ENCODE data around the gene CASK.

The CASK gene

DNA sequence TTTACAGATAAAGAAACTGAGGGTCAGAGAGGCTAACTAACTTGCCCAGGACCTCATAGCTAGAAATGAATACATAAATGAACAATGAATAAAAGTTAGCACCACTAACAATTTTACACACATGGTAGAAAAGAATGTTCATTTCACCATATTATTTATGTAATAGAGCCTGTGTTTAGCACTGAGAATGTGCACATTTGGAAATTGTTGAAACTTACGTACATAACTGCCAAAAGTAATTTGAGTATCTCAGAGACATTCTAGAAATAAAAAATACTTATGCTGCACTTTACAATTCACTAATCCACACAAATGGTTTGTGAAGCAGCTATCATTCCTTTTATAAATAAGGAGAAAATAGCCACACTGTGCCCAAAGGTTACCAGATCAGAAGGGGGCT, 9.9 kb downstream of the CASK start:
- no peak for DNase-seq (ENCODE audit: low read depth in 1 of 2, low spot score in 1 of 2)

DNA sequence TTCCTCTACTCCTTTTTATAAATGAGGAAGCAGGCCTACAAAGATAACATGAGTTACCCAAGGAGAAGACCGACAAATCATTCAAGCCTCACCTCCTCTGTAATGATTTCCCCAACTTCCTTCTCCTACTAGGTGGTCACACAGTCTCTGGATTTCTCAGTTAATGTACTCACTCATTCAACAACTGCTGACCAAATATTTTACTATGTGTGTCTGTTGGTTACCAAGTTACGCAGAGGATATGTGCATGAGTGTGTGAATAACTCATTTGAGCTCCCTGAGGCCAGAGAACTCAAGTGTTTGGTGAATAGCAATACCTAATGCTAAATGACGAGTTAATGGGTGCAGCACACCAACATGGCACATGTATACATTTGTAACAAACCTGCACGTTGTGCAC, 10.4 kb downstream of the CASK start:
- no peak for DNase-seq (ENCODE audit: low read depth in 1 of 2, low spot score in 1 of 2)

DNA sequence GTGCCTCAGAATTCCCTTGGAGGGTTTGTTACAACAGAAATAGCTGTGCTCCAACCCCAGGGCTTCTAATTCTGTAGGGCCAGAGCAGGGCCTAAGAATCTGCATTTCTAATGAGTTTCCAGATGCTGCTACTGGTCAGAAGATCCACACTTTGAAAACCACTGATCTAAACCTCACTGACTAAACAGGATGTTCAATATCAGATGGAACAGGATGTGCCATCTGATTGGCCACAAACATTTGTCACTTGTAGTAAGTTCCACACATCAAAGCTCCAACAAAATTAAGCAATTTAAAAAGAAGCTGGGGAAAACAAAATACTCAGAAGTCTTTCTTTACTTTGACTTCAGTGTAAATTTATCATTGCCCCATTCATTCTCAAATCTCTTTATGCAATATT, 14.3 kb downstream of the CASK start:
- no peak for DNase-seq (ENCODE audit: low read depth in 1 of 2, low spot score in 1 of 2)

DNA sequence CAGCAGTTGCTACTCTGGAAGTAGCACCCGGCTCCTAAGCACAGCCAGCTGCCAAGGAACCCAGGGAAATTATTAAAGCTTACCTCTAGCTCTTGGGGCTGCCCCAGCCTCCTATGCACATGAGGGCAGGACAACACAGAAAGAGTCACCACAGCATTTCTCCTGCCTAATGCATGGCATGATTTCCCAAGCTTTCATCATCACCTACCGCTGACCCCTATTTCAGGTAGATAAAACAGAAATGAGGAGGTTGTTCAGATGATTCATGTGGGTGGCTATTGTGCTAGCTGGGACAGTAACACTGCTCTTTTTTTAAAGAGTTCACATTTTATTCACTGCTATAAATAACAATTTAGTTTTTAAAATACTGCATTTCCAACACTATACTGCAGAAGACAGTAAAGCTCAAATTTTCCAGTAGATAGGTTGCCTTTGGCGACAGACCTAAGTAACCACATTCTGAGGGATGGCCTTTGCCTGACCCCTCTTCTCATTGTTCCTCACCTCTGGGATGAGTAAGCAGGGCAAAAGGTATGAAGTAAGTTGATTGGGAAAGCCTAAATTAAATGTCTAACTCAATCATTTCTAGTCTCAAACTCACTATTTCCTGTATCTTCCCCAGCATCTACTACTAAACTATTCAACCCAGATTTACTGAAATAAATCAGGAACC, 16.7 kb downstream of the CASK start:
- no peak for DNase-seq (ENCODE audit: low read depth in 1 of 2, low spot score in 1 of 2)

DNA sequence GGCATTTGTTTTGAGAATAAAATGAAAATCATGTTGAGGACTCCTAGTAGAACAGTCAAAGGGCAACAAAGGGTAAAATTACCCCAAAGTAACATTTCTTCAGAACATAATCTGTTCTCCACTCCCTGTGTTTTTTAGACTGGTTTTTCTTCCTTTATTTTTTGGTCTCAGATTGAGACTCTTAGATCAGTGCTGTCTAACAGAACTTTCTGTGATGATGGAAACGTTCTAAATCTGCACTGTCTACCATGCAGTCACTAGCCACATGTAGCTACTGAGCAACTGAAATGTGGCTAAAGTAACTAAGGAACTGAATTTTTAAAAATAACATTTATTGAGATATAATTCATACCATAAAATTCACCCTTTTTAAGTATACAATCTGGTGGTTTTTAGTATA, 19.8 kb downstream of the CASK start:
- no peak for DNase-seq (ENCODE audit: low read depth in 1 of 2, low spot score in 1 of 2)

DNA sequence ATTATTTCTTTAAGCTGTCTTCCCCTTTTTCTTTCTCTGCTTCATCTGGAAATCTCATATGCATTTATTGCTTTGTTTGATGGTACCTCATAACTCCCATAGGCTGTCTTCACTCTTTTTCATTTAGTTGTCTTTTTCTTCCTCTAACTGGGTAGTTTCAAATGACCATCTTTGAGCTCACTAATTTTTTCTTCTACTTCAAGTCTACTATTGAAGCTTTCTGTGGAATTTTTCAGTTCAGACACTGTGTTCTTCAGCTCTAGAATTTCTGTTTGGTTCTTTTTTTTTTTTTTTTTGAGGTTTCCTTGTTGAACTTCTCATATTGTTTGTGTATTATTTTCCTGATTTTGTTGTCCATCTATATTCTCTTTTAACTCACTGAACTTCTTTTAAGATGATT, 23.0 kb downstream of the CASK start:
- DNase-seq (ENCODE audit: low read depth in 1 of 2, low spot score in 1 of 2) = no peak

DNA sequence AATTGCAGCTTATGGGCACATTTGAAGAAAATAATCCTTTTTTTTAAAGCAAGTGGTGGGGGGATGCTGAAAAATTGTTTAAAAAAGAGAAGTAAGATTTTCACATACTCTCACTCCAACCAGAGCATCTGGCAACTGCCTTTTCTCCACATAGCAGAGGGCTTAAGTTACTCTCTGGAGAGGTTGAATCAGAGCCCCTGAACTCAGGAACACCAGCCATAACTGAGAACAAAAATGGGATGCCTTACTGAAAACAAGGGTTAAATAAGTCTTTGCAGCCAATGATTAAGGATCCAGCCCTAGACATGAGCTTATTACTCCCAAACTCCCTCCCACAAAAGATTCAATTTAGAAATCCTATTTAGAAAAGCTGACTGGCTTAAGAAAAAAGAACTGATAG, 27.5 kb downstream of the CASK start:
- no peak for DNase-seq (ENCODE audit: low read depth in 1 of 2, low spot score in 1 of 2)

DNA sequence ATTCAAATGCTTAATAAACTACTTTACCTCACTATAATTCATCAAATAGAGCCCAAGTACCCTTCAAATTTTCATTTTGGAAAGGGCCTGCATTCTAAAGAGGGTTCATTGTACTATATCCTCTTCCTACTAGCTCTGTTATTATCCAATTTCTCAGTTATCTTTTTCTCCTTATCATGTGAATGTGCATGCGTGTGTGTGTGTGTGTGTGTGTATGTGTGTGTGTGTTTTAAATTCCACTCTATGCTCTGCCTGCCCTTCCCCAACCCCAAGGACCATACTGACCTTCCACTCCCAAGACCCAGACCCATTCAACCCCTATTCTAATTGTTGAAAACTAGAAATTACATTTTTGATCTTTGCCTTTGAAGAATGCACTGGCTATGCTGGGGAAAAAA, 33.3 kb downstream of the CASK start:
- DNase-seq (ENCODE audit: low read depth in 1 of 2, low spot score in 1 of 2) = no peak

DNA sequence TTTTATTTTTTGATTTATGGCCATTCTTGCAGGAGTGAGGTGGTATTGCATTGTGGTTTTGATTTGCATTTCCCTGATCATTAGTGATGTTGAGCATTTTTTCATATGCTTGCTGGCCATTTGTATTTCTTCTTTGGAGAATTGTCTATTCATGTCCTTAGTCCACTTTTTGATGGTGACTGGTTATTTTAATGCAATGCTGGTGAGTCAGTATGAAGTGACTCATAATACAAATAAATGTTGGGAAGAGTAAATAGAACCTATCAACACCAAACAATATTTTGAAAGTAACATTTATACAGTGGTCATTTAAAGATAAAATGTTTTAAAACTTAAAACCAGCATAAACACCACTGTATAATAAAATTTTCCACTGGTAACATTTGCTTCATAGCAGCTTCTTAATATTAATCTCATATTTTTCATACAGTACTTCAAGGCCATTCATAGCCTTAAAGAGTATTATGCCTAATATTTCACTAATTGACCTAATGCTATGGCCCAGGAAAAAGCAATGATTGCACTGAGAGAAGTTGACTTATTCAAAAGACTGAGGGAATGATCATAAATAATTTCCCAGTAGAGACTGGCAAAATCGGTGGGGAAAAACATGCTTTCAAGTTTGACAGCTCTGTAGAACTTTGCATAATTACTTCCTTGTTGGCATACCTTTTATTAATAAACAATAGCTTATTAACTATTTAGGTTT, 33.9 kb downstream of the CASK start:
- no peak for DNase-seq (ENCODE audit: low read depth in 1 of 2, low spot score in 1 of 2)

DNA sequence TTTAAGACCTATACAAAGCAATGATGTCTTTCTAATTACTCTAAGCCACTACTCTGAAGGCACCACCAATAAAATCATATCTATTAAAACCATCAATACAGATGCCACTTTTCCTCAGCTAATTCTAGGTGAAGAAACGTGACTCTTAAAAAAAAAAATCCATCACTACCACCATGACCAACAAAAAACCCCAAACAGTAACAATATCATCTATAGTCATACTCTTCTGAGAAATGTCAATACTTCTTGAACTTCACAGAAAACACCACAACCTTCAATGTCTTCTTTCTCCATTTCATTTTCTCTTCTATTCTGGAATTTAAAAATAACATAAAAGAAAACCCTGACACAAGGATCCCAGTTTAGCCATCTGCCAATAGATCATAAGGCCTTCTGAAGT, 35.7 kb downstream of the CASK start:
- no peak for DNase-seq (ENCODE audit: low read depth in 1 of 2, low spot score in 1 of 2)

DNA sequence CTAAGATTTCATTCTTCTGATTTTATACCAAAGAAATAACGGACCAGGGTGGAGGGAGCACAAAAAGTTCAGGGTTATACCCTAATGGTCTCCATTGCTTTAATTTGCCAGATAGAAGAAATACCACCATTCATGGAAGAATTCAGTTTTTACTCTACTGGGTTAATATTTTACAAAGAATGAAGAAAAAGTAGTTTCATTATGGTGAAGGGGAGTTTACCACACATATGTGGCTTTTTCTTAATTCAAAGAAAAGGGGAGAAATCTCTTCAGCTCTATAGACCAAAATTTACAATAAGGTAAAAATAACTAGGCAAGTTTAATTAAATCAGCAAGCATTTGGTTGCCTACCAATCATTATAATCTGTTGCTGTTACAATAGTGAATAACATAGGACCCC, 37.6 kb downstream of the CASK start:
- no peak for DNase-seq (ENCODE audit: low read depth in 1 of 2, low spot score in 1 of 2)

DNA sequence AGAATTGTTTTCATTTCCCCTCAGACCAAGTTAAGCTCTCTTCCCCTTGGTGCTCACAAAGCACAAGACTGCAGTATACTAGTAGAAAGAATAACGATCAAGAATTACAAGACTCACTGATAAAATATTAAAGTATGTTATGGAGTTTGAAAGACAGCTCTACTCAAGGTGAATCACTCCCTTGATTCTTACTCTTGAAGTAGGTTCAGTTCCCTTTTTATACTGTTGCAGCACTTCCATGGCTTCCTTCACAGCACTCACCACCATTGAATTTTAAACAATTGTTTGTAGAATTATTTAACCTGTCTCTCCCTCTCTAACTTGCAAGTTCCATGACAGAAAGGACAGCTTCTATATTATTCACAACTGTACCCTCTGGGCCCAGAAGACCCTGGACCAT, 42.2 kb downstream of the CASK start:
- no peak for DNase-seq (ENCODE audit: low read depth in 1 of 2, low spot score in 1 of 2)

DNA sequence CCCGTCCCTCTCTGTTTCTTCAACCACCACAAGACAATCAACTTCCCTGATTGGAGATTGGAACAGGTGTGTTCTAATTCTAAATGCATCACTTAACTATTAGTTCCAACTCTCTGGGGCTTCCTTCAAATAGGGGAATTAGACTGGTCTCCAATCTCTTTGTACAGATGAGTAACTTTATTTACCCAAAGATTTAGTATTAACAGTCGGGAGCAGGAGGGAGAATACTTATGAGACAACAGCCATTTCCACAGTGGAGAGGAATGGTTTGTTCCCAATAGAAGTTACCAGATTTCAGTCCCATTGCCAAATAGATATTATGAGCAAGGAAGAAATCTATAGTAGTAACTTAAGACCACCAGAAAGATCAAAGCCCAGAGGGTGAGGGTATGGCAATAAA, 46.2 kb downstream of the CASK start:
- no peak for DNase-seq (ENCODE audit: low read depth in 1 of 2, low spot score in 1 of 2)

DNA sequence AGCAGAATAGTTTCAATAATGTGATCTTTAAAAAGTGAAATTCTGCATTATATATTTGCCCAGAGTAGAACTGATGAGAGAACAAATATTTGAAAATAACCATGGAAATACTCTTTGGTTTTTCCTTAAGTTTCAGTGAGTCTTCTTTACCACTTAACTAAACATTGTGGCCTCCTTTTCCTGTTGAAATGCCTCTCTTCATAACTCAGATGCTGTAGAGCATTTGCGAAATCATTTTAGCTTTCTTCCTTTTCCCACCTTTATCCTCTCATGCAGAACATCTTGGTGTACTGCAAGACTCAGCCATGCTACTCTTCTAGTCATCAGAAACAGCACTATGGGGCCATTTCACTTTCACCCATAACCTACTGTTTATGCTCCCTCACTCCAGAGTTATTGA, 48.2 kb downstream of the CASK start:
- no peak for DNase-seq (ENCODE audit: low read depth in 1 of 2, low spot score in 1 of 2)

DNA sequence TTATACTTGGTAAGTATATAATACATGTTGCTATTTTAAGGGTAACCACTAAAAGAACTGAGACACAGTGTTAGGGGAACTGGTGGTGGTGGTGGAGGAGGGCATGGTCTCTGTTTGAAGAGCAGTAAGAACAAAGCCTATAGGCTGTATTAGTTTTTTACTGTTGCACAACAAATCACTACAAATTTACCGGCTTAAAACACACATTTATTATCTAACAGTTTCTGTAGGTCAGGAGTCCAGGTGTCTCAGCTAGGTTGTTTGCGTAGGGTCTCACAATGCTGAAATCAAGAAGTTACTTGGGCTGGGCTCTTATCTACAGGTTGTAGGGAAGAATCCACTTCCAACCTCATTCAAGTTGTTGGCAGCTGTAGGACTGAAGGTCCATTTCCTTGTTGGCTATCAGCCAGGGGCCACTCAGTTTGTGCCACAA, 52.6 kb downstream of the CASK start:
- DNase-seq (ENCODE audit: low read depth in 1 of 2, low spot score in 1 of 2) = no peak

DNA sequence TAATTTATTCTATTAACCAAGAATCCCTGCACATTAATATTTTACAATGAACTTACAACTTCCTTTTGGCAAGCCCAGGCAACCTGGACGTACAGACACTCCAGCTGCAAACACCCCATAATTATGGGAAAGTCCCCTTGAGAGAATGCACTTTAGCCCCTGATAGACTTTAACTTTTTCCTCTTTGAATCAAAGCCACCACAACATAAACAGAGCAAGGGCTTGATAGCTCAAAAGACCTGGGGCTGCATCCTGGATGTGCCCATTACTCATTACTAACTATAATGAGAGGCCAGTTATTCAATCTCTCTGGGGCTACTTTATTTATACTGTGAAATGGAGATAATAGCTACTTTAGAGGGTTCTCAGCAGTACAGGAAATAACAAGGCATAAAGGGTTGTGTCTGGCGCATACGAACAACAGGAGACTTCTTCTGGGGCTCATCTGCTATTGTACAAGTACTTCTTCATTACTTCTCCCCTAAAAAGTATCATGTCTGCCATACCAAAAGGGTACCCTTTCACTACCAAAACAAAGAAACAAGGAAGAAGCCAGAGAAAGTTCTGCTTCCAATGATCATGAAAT, 54.9 kb downstream of the CASK start:
- no peak for DNase-seq (ENCODE audit: low read depth in 1 of 2, low spot score in 1 of 2)

DNA sequence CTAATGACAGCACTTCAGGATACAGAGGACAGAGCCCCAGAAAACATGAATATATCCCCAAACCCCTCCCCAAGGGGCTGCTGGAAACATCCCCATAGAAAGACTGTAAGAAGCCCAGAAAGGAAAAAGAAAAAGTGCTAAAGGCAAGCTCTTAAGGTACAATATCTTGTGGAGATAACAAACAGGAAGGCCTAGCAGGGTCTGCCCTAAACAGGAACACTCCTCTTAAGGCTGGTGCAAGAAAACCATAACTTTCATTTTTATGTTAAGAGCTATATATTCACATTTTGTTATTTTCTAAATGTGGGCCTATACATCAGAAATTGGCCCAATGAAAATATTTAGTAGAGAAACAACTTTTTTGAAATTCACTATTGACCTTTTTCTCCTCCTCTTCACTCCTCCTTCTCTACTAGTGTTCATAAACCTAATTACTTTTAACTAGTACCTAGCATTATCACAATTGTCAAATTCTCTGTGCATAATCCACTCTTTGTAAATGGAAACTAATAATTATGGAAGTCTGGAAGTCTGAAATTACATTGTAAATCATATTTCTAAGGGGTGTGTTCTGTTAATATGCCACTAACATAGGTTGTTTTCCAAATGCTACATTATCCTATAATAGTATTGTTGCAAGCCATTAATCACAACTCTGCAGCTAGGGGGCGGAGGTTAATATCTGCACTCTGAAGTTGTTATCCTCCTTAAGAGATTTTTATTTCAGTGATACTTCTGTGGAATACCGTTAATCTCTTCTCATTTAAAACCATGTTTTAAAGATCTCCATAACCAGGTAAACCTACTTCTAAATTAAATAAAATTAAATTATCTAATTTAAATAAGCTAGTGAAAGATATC, 59.8 kb downstream of the CASK start:
- no peak for DNase-seq (ENCODE audit: low read depth in 1 of 2, low spot score in 1 of 2)

DNA sequence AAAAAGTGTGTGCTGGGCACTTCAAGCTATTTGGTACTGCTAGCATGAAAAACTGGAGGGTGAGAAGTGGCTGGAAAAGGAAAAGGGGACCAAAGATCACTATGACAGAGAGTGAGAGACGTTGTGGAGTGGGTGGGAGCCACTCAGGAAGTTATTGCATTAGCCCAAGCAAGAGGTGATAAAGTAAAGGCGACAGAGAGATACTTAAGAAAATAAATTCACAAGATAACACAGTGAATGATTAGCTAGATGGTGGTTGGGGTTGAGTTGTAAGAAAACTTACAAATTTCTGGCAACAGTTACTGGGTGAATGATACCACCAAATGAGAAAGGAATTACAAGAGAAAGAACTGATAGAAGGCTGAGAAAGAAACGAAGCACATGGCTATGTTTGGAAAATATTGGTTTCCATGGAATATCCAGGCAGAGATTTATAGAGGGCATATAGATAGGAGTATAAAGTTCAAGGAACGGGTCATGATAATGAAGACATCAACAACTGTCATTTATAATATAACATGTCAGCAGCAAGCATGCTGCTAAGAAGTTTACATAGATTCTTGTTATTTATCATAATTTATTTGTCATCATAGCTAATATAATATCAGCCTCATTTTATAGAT, 60.7 kb downstream of the CASK start:
- DNase-seq (ENCODE audit: low read depth in 1 of 2, low spot score in 1 of 2) = no peak

DNA sequence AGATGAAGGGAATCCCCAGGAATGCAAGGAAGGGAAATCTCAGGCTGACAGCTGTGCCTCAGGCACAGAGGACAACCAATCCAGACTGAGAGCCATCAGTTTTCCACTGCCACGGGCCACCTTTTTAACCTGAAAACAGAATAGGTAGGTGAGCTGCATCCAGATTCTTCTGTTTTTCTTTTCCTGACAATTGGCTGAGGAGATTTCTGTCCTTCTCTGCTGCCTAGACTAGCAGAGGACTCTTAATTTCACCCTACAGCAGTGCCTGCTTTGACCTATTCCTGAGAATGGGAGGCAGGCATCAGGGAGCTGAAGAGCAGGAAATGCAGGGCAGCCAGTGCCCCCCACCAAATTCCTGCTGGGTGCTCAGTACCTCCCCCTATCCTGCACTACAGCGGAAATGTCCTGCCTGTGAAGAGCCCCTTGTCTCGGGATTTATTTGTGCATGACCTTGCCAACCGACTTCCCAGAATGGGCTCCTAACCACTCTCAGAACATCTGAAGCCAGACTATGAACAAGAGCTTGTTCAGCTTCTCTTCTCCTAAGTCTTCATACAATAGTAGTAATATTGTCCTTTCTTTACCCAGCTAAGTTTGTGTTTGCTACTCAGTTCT, 65.1 kb downstream of the CASK start:
- no peak for DNase-seq (ENCODE audit: low read depth in 1 of 2, low spot score in 1 of 2)

DNA sequence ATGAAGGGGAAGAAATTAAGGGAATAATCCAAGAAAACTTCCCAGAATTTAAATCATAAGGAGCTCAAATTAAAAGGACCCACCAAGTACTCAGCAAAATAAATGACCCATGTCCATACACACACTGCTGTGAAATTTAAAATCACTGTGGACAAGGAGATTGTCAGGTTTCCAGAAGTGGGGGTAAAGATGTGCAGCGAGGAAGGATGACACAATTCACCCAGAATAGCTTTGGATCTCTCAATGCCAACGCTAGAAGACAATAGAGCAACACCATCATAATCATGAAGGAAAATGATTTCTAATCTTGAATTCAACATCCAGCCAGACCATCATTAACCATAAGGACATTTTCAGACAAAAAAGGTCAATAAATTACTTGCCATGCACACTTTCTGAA, 65.7 kb downstream of the CASK start:
- DNase-seq (ENCODE audit: low read depth in 1 of 2, low spot score in 1 of 2) = no peak

DNA sequence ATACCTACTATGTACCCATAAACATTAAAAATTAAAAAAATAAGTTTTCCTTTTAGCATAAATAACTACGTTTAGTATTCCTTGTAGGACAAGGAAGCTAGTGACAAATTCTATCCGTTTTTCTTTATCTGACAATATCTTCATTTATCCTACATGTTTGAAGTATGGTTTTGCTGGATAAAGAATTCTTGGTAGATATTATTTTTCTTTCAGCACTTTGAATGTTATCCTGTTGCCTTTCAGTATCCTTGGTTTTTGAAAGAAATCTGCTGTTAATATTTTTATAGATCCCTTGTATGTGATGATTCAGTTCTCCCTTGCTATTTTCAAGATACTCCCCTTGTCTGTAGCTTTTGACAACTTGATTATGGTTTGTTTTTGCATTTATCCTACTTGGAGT, 76.6 kb downstream of the CASK start:
- DNase-seq (ENCODE audit: low read depth in 1 of 2, low spot score in 1 of 2) = no peak

Data from stimulated activated CD4-positive, alpha-beta T cell treated with anti-CD3 and anti-CD28 coated beads, Interleukin-15, amount 100 ng/mL, for 1 hour (primary cell).